Central memory CD8-positive, alpha-beta T cell (primary cell): ENCODE measurements around the gene SGIP1.
"Not testable (repeated sequence)": the region's sequence is repeated elsewhere in the genome, so short reads cannot be mapped to it uniquely, and the experiment has no call there.

ENCODE experiments used
- ATAC-seq: fragments of 150-1000 bp; cut with Tn5 transposase; replicated peaks from 2 replicates; pipeline ENCODE4 v1.10.0; 2022; ENCODE audit warnings: mild to moderate bottlenecking, moderate FRiP score, moderate number of reproducible peaks; ENCODE audit not compliant: poor library complexity, severe bottlenecking; ENCODE audit errors: extremely low read depth
- DNase-seq, 2 donors: peaks; one replicate each; pipeline ENCODE4 v3.0.0; 2021; ENCODE audit warnings: low spot score in 2 of 2
- H3K27ac Mint-ChIP-seq: one replicate; pipeline ENCODE4 v1.8.0; 2022; ENCODE audit warnings: low read depth, mild to moderate bottlenecking, moderate library complexity, mixed read lengths
- H3K27me3 Mint-ChIP-seq: one replicate; pipeline ENCODE4 v1.8.0; 2022; ENCODE audit warnings: mixed read lengths
- H3K36me3 Mint-ChIP-seq: one replicate; pipeline ENCODE4 v1.8.0; 2022; ENCODE audit warnings: mild to moderate bottlenecking, moderate library complexity, mixed read lengths; ENCODE audit not compliant: insufficient read depth
- H3K4me1 Mint-ChIP-seq: one replicate; pipeline ENCODE4 v1.8.0; 2022; ENCODE audit warnings: mixed read lengths
- H3K4me3 Mint-ChIP-seq: one replicate; pipeline ENCODE4 v1.8.0; 2022; ENCODE audit warnings: mild to moderate bottlenecking, moderate library complexity, mixed read lengths
- H3K9me3 Mint-ChIP-seq: one replicate; pipeline ENCODE4 v1.8.0; 2022; ENCODE audit warnings: mixed read lengths

SGIP1 gene

DNA sequence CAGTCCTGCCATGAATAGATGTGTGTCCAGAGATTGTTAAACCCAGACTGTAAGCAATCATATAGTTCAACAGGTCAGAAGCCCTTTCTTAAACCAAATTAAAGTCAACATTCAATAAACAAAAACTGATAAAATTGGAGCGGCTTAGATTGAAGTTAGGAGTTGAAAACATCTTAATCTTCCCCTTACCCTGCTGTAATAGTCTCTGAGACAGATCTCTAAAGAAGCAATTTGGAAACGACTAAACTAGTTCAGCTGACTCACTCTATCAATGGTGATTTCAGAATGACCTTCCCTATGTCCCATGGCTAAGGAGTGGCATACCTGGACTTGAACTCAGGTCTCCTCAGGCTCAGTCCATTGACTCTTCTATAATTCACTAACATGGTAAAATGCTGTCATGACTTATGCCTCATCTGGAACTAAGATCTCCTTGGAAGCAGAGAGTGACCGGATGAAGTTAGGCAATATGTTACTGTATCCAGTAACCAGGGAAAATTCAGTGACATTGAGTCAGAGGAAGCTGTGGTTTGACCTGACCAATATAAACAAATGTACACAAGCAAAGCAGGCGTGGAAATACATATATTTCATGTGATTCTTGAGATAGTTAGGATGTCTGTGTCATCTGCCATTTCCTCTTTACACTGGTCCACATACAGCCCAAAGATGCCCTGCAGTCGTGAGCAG lies 30.1 kb downstream of the SGIP1 start:
- peaks cover 58% of the 10 kb centered on the region for H3K27me3 Mint-ChIP-seq
- DNase-seq, result no peak
- peaks cover 7% of the 10 kb centered on the region for H3K9me3 Mint-ChIP-seq
- H3K36me3 Mint-ChIP-seq, result no peaks in the 10 kb centered on the region
- no peak overlapping the region for H3K4me3 Mint-ChIP-seq
- H3K27ac Mint-ChIP-seq, result no peak overlapping the region
- ATAC-seq, result no peak
- no peaks in the 10 kb centered on the region for H3K4me1 Mint-ChIP-seq

DNA sequence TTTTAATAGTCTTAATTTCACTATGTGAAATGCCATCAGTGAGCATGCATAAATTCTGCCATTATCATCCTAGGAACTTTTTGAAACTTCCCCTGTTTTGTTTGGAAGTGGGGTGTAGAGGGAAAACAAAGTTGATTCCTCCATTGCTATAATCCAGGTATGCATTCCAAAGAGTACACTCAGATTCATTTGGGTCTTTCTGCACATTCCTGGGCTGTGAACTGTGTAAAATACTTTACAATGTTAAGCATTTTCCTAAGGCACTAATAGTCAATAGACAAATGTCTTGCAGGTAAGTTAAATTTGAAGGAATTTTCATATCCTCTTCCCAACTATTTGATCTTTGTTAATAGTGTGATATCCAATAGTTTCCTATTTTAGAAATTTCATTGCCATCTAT lies 36.2 kb downstream of the SGIP1 start:
- Mint-ChIP-seq H3K4me1 (no peaks in the 10 kb centered on the region), H3K4me3 (no peak overlapping the region), H3K27me3 (peaks cover 56% of the 10 kb centered on the region), H3K36me3 (no peaks in the 10 kb centered on the region), H3K9me3 (peaks cover 7% of the 10 kb centered on the region), H3K27ac (no peak overlapping the region)
- ATAC-seq, result no peak
- DNase-seq, result no peak

DNA sequence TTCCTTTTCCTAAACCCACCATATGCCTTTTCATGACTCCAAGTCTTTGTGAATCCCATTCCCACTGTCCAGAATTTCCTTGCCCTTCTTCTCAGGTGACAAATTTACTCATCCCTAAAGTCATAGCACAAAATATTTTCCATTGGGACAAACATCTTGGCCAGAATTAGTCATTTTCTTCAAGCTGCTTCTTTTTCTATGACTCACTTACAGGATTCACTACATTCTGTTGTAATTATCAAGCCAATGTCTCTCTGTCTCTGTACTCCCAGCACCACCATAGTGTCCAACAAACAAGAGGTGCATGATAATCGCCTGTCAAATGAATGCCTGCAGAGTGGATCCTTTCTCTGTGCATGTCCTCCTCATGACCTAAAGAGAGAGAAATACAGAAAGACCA lies 37.8 kb downstream of the SGIP1 start:
- peaks cover 65% of the 10 kb centered on the region for H3K27me3 Mint-ChIP-seq
- no peak overlapping the region for H3K27ac Mint-ChIP-seq
- ATAC-seq (no peak), DNase-seq (no peak)
- no peak overlapping the region for H3K4me3 Mint-ChIP-seq
- H3K36me3 Mint-ChIP-seq, result no peaks in the 10 kb centered on the region
- H3K9me3 Mint-ChIP-seq, result peaks cover 7% of the 10 kb centered on the region
- no peaks in the 10 kb centered on the region for H3K4me1 Mint-ChIP-seq

DNA sequence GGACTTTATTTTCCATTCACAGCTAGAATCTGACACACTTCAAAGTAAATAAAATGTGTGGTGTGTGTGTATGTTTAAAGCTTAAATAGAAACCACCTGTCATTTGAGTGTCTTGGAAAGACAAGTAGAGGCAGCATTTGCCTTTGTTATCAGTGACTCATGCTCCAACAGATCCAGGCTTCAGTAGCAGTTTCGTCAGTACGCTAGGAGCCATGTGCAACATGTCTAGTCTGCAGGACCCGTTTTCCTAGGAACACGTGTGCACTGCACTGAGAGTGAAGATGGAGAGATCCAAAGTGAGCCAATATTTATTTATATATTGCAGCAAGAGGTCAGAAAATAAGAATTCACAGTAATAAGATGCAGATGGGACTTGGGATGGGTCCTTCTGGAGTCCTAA lies 41.8 kb downstream of the SGIP1 start:
- DNase-seq, result no peak
- no peaks in the 10 kb centered on the region for H3K36me3 Mint-ChIP-seq
- no peak overlapping the region for H3K27ac Mint-ChIP-seq
- peaks cover 72% of the 10 kb centered on the region for H3K27me3 Mint-ChIP-seq
- no peak overlapping the region for H3K4me3 Mint-ChIP-seq
- no peaks in the 10 kb centered on the region for H3K9me3 Mint-ChIP-seq
- no peak for ATAC-seq
- no peaks in the 10 kb centered on the region for H3K4me1 Mint-ChIP-seq

DNA sequence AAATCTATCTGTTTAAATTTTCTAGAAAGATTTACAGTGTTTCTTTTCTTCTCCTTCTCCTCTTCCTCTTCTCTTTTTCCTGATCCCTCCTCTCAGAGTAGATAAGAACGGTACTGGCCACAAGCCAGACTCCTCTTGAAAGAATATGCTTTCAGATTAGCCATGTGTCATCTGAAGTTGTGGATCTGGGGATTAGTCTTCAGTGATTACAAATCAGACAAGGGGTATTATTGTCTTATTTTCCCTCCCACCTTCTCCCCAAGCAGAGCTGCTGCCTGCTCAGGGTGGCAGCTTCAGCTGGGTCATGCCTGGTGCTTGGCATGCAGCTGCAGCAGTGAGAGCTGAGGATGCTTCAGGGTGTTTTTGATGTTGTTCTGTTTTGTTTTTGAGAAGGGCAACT lies 42.7 kb downstream of the SGIP1 start:
- no peak overlapping the region for H3K4me3 Mint-ChIP-seq
- H3K27me3 Mint-ChIP-seq, result peaks cover 69% of the 10 kb centered on the region
- ATAC-seq, result no peak
- H3K36me3 Mint-ChIP-seq, result no peaks in the 10 kb centered on the region
- H3K9me3 Mint-ChIP-seq, result no peaks in the 10 kb centered on the region
- no peak overlapping the region for H3K27ac Mint-ChIP-seq
- H3K4me1 Mint-ChIP-seq, result no peaks in the 10 kb centered on the region
- no peak for DNase-seq

- Mint-ChIP-seq H3K4me1 (no peaks in the 10 kb centered on the region), H3K9me3 (no peaks in the 10 kb centered on the region), H3K36me3 (no peaks in the 10 kb centered on the region), H3K27me3 (peaks cover 49% of the 10 kb centered on the region), H3K4me3 (no peak overlapping the region), H3K27ac (no peak overlapping the region)
- DNase-seq (no peak), ATAC-seq (no peak)
Measured at GRCh38 chr1:66578841-66579240, 44.9 kb downstream of the SGIP1 start.

DNA sequence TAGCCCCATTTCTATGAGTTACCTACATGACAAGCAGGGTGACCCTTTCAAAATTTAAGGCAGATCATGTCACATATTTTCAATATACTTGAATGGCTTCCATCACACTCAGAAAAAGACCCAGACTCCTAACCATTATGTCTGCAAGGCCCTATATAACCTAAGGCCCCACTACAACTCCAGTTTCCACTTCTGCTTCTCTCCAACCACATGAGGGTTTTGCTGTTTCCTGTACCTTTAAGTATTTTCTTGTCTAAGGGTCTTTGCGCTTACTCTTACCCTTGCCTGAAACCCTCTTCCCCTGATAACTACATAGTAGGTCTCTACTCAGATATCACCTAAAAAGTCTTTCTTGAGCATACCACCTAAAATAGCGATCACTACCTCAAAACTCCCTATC lies 46.1 kb downstream of the SGIP1 start:
- Mint-ChIP-seq H3K4me1 (no peaks in the 10 kb centered on the region), H3K9me3 (no peaks in the 10 kb centered on the region), H3K27ac (no peak overlapping the region), H3K36me3 (no peaks in the 10 kb centered on the region), H3K4me3 (no peak overlapping the region), H3K27me3 (peaks cover 41% of the 10 kb centered on the region)
- DNase-seq, result no peak
- no peak for ATAC-seq

- Mint-ChIP-seq H3K9me3 (no peaks in the 10 kb centered on the region), H3K27ac (no peak overlapping the region), H3K4me3 (no peak overlapping the region), H3K36me3 (no peaks in the 10 kb centered on the region), H3K4me1 (no peaks in the 10 kb centered on the region), H3K27me3 (peaks cover 47% of the 10 kb centered on the region)
- ATAC-seq (no peak), DNase-seq (no peak)
Measured at GRCh38 chr1:66583021-66583420, 49.1 kb downstream of the SGIP1 start.

DNA sequence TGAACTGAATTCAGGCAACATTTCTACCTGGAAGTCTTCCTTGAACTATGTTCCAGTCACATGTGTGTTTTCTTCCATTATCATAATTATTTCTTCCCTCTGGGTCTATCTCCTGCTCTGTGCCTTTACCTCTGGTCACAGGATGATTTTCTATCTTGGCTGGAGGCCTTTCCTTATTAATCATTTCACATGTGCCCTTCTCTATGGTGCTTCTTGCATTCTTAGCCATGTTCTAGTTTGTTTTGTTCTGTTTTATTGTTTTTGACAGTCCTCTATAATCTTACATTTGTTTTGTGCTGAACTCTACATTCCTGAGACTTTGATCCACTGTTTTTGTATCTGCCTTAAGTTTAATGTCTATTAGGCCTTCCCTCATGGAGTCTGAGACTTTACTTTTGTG lies 51.0 kb downstream of the SGIP1 start:
- ATAC-seq, result no peak

DNA sequence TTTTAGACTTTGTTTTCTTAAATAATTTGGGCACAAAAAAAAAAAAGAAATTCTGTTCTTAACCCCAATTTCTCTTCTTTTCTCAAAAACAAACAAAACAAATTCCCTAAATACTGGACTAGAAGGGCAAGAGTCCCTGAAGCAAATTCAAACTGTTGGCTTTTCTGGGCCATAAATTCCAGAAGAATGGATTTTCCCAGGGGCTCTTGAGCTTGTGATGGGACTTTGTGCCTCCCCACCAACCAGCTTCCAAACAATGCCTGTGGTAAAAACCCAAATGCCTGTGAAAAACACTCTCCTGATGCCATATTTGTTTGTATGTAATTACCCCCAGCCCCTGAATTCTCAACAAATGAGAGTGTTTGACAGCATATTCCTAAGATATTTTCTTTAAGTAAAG lies 55.4 kb downstream of the SGIP1 start:
- Mint-ChIP-seq H3K36me3 (no peaks in the 10 kb centered on the region), H3K27ac (no peak overlapping the region), H3K4me3 (no peak overlapping the region), H3K4me1 (no peaks in the 10 kb centered on the region), H3K9me3 (no peaks in the 10 kb centered on the region), H3K27me3 (peaks cover 67% of the 10 kb centered on the region)
- ATAC-seq (no peak), DNase-seq (no peak)

More for the DNA sequence above, 51.0 kb downstream of the SGIP1 start:
- no peaks in the 10 kb centered on the region for H3K9me3 Mint-ChIP-seq
- no peaks in the 10 kb centered on the region for H3K4me1 Mint-ChIP-seq
- DNase-seq, result no peak
- H3K36me3 Mint-ChIP-seq, result no peaks in the 10 kb centered on the region
- H3K27ac Mint-ChIP-seq, result no peak overlapping the region
- peaks cover 46% of the 10 kb centered on the region for H3K27me3 Mint-ChIP-seq
- no peak overlapping the region for H3K4me3 Mint-ChIP-seq

DNA sequence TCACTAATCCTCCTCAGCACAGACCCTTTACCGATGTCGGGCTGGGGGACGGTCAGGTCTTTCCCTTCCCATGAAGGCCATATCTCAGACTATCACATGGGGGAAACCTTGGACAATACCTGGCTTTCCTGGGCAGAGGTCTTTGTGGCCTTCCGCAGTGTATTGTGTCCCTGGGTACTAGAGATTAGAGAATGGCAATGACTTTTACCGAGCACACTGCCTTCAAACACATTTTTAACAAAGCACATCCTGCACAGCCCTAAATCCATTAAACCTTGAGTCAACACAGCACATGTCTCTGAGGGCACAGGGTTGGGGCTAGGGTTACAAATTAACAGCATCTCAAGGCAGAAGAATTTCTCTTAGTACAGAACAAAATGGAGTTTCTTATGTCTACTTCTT lies 58.2 kb downstream of the SGIP1 start:
- H3K9me3 Mint-ChIP-seq, H3K4me1 Mint-ChIP-seq, ATAC-seq, H3K36me3 Mint-ChIP-seq, H3K4me3 Mint-ChIP-seq, DNase-seq, H3K27ac Mint-ChIP-seq: not testable (repeated sequence)
- H3K27me3 Mint-ChIP-seq, result peaks cover 69% of the 10 kb centered on the region

- Mint-ChIP-seq H3K27ac (no peak overlapping the region), H3K4me1 (no peaks in the 10 kb centered on the region), H3K4me3 (no peak overlapping the region), H3K9me3 (no peaks in the 10 kb centered on the region), H3K36me3 (no peaks in the 10 kb centered on the region), H3K27me3 (peaks cover 87% of the 10 kb centered on the region)
- DNase-seq (no peak), ATAC-seq (no peak)
Measured at GRCh38 chr1:66596191-66596590, 62.2 kb downstream of the SGIP1 start.

DNA sequence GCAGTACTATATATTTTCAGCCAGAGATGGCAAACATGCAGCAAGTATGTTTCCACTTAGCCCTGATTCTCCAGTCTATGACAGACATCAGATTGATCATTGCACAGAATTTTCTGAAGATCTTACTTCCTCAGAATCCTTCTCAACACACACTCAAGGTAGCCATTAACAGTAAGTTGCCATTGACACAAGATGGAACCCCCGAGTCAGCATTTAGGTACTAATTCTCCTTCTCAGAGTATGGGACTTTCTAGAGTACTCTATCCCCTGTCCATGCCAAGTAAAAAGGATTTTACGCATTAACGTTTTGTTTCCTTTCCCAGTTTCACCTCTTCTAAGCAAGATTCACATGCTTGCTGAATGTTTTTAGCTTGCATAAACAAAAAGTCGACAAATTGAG lies 63.5 kb downstream of the SGIP1 start:
- Mint-ChIP-seq H3K9me3 (no peaks in the 10 kb centered on the region), H3K27ac (no peak overlapping the region), H3K4me3 (no peak overlapping the region), H3K27me3 (peaks cover 81% of the 10 kb centered on the region), H3K36me3 (no peaks in the 10 kb centered on the region), H3K4me1 (no peaks in the 10 kb centered on the region)
- no peak for ATAC-seq
- DNase-seq, result no peak

DNA sequence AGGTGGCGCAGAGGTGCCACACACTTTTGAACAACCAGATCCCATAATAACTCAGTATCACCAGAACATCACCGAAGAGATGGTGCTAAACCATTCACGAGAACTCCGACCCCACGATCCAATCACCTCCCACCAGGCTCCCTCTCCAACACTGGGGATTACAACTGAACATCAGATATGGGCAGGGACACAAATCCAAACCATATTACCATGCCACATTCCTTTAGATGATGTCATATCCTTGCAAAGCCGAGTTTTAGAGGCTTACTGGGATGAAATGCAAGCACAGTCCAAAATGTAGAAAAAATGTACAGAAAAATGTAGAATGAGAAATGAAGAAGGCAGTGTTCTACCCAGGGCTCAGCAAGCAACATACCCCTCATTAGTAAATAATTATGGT lies 64.7 kb downstream of the SGIP1 start:
- ATAC-seq, result no peak
- Mint-ChIP-seq H3K36me3 (no peaks in the 10 kb centered on the region), H3K4me3 (no peak overlapping the region), H3K4me1 (no peaks in the 10 kb centered on the region), H3K9me3 (no peaks in the 10 kb centered on the region), H3K27me3 (peaks cover 78% of the 10 kb centered on the region), H3K27ac (no peak overlapping the region)
- no peak for DNase-seq
